Colon (tissue), 2 donors: ENCODE measurements around the gene ZNF513.
"Not testable (repeated sequence)": the region's sequence is repeated elsewhere in the genome, so short reads cannot be mapped to it uniquely, and the experiment has no call there.

Source experiments
- FAIRE-seq: peaks from 2 replicates; lab custom pipeline; 2012; peaks lifted over from hg19 to GRCh38; lab: Jason Lieb, UNC
- donor health status: control.
- donor health status: control.

ZNF513 gene

DNA sequence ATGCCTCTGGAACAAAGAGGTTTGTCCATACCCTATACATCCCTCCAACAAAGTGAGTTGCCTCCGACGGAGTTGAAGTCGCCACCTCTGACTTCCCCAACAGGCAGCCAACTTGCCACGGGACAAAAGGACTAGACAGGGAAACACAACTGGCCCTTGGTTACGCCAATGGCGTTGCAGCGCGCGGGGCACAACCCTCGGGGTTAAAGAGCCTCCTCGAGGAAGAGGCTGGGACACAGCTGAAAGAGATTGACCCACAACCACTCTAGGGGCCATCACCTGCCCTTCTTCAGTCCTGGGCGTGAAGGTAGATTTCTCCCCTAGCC is 24.5 kb downstream of the ZNF513 start:
- FAIRE-seq, result no peak

DNA sequence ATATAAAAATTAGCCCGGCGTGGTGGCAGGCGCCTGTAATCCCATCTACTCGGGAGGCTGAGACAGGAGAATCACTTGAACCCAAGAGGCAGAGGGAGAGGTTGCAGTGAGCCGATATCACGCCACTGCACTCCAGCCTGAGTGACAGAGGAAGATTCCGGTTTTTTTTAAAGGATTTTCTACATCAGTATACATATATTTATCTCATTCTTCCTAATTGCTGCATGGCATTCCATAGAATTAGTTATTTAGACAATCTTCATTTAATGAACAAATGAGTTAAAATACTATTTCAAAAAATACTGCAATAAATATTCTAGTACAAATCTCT is 26.0 kb downstream of the ZNF513 start:
- no peak for FAIRE-seq

DNA sequence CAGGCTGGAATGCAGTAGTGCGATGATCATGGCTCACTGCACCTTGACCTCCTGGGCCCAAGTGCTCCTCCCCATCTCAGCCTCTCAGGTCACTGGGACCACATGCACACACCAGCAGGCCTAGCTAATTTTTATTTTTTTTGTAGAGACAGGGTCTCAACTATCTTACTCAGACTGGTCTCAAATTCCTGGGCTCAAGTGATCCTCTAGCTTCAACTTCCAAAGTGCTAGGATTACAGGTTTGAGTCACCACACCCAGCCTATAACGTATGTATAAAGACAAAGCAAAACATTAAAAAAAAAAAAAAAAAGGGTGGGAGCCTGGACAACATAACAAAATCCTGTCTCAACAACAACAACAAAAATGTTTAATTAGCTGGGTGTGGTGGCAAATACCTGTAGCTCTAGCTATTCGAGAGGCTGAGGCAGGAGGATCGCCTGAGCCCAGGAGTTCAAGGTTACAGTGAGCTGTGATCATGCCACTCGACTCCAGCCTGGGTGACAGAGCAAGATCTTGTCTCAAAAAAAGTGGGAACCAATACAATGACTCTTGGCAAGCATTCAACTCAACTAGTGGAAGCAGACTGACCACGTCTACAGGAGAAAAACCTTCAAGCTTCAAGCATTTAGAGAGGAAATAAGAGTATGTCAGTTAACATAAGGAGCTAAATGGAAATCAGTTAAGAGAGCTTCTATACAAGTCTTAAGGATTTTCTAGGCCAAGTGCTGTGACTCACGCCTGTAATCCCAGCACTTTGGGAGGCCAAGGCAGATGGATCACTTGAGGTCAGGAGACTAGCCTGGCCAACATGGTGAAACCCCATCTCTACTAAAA is 26.6 kb downstream of the ZNF513 start:
- FAIRE-seq, result no peak

DNA sequence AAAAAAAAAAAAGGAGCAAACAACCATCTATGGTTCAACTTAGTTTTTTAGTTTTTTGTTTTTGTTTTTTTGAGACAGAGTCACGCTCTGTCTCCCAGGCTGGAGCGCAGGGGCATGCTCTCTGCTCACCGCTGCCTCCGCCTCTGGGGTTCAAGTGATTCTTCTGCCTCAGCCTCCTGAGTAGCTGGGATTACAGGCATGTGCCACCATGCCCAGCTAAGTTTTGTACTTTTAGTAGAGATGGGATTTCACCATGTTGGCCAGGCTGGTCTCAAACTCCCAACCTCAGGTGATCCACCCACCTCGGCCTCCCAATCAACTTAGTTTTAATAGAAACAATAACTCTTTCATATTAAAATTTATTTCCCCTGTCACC is 27.2 kb downstream of the ZNF513 start:
- FAIRE-seq, result not testable (repeated sequence)

DNA sequence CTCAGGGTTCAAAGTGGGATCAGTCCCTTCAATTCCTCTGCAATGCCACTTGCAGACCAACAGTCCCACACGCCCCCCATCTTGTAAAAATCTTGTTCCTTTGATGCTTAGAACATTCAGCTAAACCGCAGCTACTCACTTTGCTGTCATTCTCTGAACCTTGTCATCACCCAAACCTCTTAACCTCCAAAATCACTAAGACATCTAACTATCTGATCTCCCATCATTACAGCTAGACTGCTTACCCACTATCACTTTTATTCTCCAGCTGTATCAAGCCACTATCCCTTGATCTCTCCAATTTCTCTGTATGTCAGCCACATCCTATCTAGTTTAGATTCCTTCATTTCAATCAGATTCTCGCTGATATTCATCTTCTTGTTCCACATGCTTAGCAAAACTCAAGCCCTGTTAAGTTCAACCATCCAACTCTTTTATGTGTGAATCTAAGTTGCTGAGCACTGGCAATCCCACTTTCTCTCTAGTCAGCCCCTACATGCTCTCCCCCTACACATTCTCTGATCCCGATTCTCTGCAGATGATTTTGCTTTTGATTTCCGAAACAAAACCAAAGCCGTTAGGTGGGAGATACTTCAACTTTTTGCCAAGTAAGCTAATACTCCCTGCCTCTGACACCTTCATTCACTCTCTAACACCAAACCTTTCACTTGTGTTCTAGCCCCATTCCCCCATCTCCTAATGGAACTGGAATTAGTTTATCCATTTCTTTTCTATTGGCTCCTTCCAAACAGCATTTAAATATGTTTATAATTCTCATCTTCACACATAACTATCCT is 28.5 kb downstream of the ZNF513 start:
- FAIRE-seq, result no peak

DNA sequence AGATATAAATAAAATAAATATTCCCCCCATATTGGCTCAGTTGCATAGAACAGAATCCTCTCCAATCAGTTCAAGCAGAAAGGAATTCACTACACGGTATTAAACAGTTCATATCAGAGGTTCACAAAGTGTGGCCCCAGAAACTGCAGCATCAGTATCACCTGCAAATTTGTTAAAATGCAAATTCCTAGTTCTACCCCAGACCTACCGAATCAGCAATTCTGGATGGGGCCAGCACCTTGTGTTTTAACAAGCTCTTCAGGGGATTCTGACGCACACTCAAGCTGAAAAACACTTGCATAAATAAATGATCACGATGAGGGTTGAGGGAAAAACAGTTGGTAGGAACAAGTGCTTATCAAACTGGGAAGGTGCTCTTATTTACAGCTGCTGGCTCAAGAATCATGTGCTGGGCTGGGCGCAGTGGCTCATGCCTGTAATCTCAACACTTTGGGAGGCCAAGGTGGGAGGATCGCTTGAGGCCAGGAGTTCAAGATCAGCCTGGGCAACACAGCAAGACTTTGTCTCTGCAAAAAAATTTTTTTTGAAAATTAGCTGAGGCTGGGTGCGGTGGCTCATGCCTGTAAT is 30.3 kb downstream of the ZNF513 start:
- FAIRE-seq, result no peak

DNA sequence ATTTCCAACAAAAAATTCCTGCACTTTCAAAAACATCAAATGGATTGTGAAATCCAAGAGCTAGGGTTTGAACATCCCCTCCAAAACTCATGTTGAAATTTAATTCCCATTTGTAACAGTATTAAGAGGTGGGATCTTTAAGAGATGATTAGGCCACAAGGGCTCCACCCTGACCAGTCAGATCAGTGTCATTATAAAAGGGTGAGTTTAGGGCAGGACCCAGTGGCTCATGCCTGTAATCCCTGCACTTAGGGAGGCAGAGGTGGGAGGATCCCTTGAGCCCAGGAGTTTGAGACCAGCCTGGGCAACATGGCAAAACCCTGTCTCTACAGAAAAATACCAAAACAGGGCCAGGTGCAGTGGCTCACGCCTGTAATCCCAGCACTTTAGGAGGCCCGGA is 32.9 kb downstream of the ZNF513 start:
- no peak for FAIRE-seq

DNA sequence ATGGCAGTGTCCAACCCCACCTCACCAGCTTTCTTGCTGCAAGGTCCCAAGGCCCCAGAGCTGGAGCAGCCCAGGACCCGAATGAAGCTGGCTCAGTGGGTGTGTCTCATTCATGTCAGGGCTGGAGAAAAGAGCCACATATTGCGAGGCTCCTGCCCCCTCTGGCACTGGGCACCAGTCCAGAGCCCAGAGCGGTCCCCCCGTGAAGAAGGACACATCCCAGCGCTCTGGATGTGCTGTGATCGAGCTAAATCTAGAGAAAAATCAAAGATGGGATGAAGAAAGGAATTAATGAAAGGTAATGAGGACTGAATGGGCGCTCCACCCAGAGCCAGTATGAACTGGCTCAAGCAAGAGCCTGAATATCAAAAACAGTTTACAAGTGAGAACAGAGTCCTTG is 44.4 kb downstream of the ZNF513 start:
- no peak for FAIRE-seq

DNA sequence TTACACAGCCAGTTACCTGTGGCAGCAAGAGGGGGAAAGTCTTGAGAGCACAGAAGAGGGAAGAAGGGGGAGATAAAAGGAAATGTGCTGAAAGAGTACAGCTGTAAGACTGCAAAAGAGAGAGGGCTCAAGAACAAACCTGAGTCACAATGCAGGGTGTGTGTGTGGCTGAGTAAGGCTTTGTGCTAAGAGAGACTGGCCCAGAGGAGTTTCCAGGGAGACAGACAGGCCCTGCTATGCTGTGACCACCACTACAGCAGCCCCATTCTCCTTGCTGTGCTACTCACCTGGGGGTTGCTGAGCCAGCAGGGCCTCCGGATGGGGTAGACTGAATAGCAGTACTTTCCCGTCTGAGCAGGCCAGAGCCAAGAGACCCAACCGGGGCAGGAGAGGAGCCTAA is 45.2 kb downstream of the ZNF513 start:
- no peak for FAIRE-seq
